Uterus (tissue), 2 donors: Measurements from ENCODE around the gene TOM1L1.

Source experiments
- POLR2A ChIP-seq, 2 donors: fragments of 450-650 bp; IDR thresholded peaks; one replicate each; pipeline ENCODE4 v1.6.1; 2016; ENCODE audit warnings: antibody characterized with exemption in 2 of 2, mild to moderate bottlenecking in 1 of 2, moderate library complexity in 1 of 2
- TF ChIP-seq, protein P1 (sequence below), 4 experiments: fragments of 200-600 bp in 2 of 4; fragments of 450-650 bp in 2 of 4; sonication (generic) in 2 of 4; IDR thresholded peaks; one replicate each; pipeline ENCODE4 v1.5.1; 2016 to 2019; ENCODE audit warnings: antibody characterized with exemption in 4 of 4, mild to moderate bottlenecking in 2 of 4, moderate library complexity in 1 of 4

DNA sequence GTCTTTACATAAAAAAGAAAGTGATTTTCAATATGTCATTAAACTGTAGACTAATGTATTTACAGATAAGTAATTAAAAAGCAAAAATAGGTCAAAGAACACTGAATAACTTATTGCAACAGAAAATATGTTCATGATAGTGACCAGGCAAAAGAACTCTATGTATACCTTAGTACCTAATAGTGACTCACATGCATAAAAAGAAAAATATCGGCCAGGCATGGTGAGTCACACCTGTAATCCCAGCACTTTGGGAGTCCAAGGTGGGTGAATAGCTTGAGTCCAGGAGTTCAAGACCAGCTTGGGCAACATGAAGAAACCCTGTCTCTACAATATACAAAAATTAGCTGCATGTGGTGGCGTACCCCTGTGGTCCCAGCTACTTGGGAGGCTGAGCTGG lies 33.0 kb upstream of the TOM1L1 start:
- TF ChIP-seq, protein P1, sequence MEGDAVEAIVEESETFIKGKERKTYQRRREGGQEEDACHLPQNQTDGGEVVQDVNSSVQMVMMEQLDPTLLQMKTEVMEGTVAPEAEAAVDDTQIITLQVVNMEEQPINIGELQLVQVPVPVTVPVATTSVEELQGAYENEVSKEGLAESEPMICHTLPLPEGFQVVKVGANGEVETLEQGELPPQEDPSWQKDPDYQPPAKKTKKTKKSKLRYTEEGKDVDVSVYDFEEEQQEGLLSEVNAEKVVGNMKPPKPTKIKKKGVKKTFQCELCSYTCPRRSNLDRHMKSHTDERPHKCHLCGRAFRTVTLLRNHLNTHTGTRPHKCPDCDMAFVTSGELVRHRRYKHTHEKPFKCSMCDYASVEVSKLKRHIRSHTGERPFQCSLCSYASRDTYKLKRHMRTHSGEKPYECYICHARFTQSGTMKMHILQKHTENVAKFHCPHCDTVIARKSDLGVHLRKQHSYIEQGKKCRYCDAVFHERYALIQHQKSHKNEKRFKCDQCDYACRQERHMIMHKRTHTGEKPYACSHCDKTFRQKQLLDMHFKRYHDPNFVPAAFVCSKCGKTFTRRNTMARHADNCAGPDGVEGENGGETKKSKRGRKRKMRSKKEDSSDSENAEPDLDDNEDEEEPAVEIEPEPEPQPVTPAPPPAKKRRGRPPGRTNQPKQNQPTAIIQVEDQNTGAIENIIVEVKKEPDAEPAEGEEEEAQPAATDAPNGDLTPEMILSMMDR (IDR thresholded peaks at IDR 0.05) = no peak
- no peak for TF ChIP-seq POLR2A (IDR thresholded peaks at IDR 0.05)
